Neural cell (in vitro differentiated cells): ENCODE measurements around the gene APBA2. TPM values are rescaled to one million over a fixed set of nuclear protein-coding genes. Genes with fewer than 3 reads are reported as not detected.

Experiments used
- H2AFZ ChIP-seq: fragments of 200-600, 300-800 bp; sonication (generic), shearing (Covaris generic); 2 replicates; pipeline ENCODE4 v1.6.0; 2014; ENCODE audit warnings: low read depth, mild to moderate bottlenecking, antibody characterized with exemption, low read length, moderate library complexity
- H3F3A ChIP-seq: fragments of 200-600 bp; shearing (Covaris generic); 2 replicates; pipeline ENCODE4 v1.6.1; 2016; ENCODE audit warnings: mild to moderate bottlenecking, moderate library complexity, mixed read lengths, antibody characterized with exemption, low read length; ENCODE audit not compliant: insufficient read depth, poor library complexity, severe bottlenecking
- H3K27ac ChIP-seq: fragments of 200-600, 300-800 bp; sonication (generic), shearing (Covaris generic); 2 replicates; pipeline ENCODE4 v1.5.1; 2014; ENCODE audit warnings: mild to moderate bottlenecking, low read length, moderate library complexity
- H3K27me3 ChIP-seq: fragments of 300-800, 200-600 bp; sonication (generic), shearing (Covaris generic); 2 replicates; pipeline ENCODE4 v1.6.0; 2014; ENCODE audit warnings: mild to moderate bottlenecking, low read depth, low read length, moderate library complexity; ENCODE audit not compliant: insufficient read depth
- H3K36me3 ChIP-seq: fragments of 300-800, 200-600 bp; sonication (generic), shearing (Covaris generic); 2 replicates; pipeline ENCODE4 v1.5.1; 2014; ENCODE audit warnings: mild to moderate bottlenecking, antibody characterized with exemption, low read length, moderate library complexity; ENCODE audit not compliant: insufficient read depth
- H3K4me2 ChIP-seq: fragments of 300-800, 200-600 bp; sonication (generic), shearing (Covaris generic); 2 replicates; pipeline ENCODE4 v1.6.0; 2014; ENCODE audit warnings: mild to moderate bottlenecking, low read length
- H3K4me3 ChIP-seq: fragments of 300-800, 200-600 bp; sonication (generic), shearing (Covaris generic); 2 replicates; pipeline ENCODE4 v1.5.1; 2014; ENCODE audit warnings: mild to moderate bottlenecking, low read length, moderate library complexity
- H3K79me2 ChIP-seq: fragments of 200-600 bp; shearing (Covaris generic); replicated peaks from 2 replicates; pipeline ENCODE4 v1.6.0; 2014; ENCODE audit warnings: mild to moderate bottlenecking, low read length, moderate library complexity; ENCODE audit not compliant: insufficient read depth
- H3K9ac ChIP-seq: fragments of 300-800, 200-600 bp; sonication (generic), shearing (Covaris generic); 2 replicates; pipeline ENCODE4 v1.6.1; 2016; ENCODE audit warnings: mild to moderate bottlenecking, low read length, mixed read lengths
- H3K9me2 ChIP-seq: fragments of 200-600 bp; shearing (Covaris generic); 2 replicates; pipeline ENCODE4 v1.6.1; 2016; ENCODE audit warnings: mild to moderate bottlenecking, low read length, mixed read lengths; ENCODE audit not compliant: insufficient read depth
- H3K9me3 ChIP-seq: fragments of 200-600, 300-800 bp; sonication (generic), shearing (Covaris generic); 2 replicates; pipeline ENCODE4 v1.6.1; 2016; ENCODE audit warnings: mild to moderate bottlenecking, mixed run types, low read length, moderate library complexity, mixed read lengths
- H4K20me1 ChIP-seq: fragments of 200-600 bp; shearing (Covaris generic); 2 replicates; pipeline ENCODE4 v1.6.1; 2016; ENCODE audit warnings: mild to moderate bottlenecking, mixed run types; ENCODE audit not compliant: insufficient read depth
- EP300 ChIP-seq: fragments of 450-650 bp; conservative IDR thresholded peaks from 2 replicates; pipeline ENCODE4 v1.6.1; 2014; ENCODE audit warnings: antibody characterized with exemption, mild to moderate bottlenecking, moderate library complexity; ENCODE audit not compliant: poor library complexity, severe bottlenecking
- EZH2 ChIP-seq: fragments of 200-600, 300-800 bp; shearing (Covaris generic), sonication (generic); IDR thresholded peaks from 2 replicates; pipeline ENCODE4 v1.6.1; 2014; ENCODE audit warnings: antibody characterized with exemption, low read length, borderline replicate concordance, mild to moderate bottlenecking; ENCODE audit not compliant: insufficient read depth, poor library complexity, severe bottlenecking
- MXI1 ChIP-seq: fragments of 450-650 bp; conservative IDR thresholded peaks from 2 replicates; pipeline ENCODE4 v1.6.1; 2014; ENCODE audit warnings: antibody characterized with exemption, mild to moderate bottlenecking; ENCODE audit not compliant: poor library complexity, severe bottlenecking
- POLR2AphosphoS5 ChIP-seq: IDR thresholded peaks from 2 replicates; pipeline ENCODE4 v1.6.1; 2012
- RAD21 ChIP-seq: fragments of 450-650 bp; conservative IDR thresholded peaks from 2 replicates; pipeline ENCODE4 v1.6.1; 2014; ENCODE audit warnings: antibody characterized with exemption, mild to moderate bottlenecking, moderate library complexity
- SMC3 ChIP-seq: fragments of 450-650 bp; conservative IDR thresholded peaks from 2 replicates; pipeline ENCODE4 v1.6.1; 2014; ENCODE audit warnings: antibody characterized with exemption, mild to moderate bottlenecking, moderate library complexity; ENCODE audit not compliant: poor library complexity
- TAF1 ChIP-seq: IDR thresholded peaks from 2 replicates; pipeline ENCODE4 v1.6.1; 2012; ENCODE audit warnings: low read depth
- polyA plus RNA-seq: library from polyadenylated mRNA; depleted of rRNA; stranded (reverse); fragments of >200 nt; gene quantifications from 2 replicates; pipeline ENCODE4 v1.2.3, GENCODE V29; 2014
- TF ChIP-seq, protein P1 (sequence below): fragments of 450-650 bp; IDR thresholded peaks from 2 replicates; pipeline ENCODE4 v1.5.1; 2014; ENCODE audit warnings: antibody characterized with exemption, mild to moderate bottlenecking, moderate library complexity; ENCODE audit not compliant: poor library complexity, severe bottlenecking
- TF ChIP-seq, protein P2 (sequence below): IDR thresholded peaks from 2 replicates; pipeline ENCODE4 v1.6.1; 2012; ENCODE audit warnings: borderline replicate concordance

The APBA2 gene
- polyA plus RNA-seq, 1 donor from 2014 or later: 134 TPM

DNA sequence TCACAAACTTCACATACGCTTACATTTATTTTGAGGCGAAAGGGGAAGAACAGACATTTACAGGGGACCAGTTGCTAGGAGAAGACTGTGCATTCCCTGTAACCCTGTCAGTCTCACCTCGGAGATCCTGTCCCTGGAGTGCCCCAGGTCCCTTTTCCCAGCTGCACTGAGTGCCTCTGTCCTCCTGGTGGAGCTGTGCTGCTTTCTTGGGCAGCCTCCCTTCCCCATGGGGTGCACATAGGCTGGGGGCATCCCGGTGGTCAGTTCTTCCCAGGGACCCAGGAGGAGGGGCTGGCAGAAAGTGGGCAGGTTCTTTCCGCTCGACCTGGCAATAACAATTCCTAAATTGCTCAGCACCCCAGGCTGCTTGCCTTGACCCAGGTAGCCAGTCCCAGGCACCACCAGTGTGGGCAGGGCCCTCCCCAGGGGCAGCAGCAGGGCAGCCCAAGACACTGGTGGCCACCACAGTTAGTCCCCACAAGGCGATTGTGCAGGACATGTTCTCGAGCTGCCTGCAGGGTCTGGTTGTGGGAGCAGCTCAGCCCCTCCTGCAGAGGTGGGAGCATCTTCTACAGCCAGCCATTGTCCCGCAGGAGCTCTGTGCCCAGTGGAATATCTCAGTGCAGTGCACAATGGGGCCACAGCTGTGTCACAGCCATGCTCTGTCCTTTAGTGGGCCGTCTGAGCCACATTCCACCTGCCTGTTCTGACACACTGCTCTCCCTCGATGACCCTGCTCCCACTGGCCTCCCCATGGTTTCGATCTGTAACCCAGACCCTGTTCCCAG is 36.3 kb downstream of the APBA2 start:
- Histone ChIP-seq H3K9me3 (no peaks in the 10 kb centered on the region), H2AFZ (no peak overlapping the region), H3K4me2 (no peak overlapping the region), H3K9me2 (no peaks in the 10 kb centered on the region), H3K36me3 (peaks cover 11% of the 10 kb centered on the region), H4K20me1 (no peaks in the 10 kb centered on the region), H3K79me2 (peaks cover 11% of the 10 kb centered on the region), H3K9ac (no peak overlapping the region), H3K27me3 (no peaks in the 10 kb centered on the region), H3K27ac (no peak overlapping the region), H3F3A (no peaks in the 10 kb centered on the region), H3K4me3 (no peak overlapping the region)
- no peak for TF ChIP-seq EZH2
- TF ChIP-seq, protein P1, sequence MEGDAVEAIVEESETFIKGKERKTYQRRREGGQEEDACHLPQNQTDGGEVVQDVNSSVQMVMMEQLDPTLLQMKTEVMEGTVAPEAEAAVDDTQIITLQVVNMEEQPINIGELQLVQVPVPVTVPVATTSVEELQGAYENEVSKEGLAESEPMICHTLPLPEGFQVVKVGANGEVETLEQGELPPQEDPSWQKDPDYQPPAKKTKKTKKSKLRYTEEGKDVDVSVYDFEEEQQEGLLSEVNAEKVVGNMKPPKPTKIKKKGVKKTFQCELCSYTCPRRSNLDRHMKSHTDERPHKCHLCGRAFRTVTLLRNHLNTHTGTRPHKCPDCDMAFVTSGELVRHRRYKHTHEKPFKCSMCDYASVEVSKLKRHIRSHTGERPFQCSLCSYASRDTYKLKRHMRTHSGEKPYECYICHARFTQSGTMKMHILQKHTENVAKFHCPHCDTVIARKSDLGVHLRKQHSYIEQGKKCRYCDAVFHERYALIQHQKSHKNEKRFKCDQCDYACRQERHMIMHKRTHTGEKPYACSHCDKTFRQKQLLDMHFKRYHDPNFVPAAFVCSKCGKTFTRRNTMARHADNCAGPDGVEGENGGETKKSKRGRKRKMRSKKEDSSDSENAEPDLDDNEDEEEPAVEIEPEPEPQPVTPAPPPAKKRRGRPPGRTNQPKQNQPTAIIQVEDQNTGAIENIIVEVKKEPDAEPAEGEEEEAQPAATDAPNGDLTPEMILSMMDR: no peak
- TF ChIP-seq EP300: no peak
- TF ChIP-seq TAF1: no peak

DNA sequence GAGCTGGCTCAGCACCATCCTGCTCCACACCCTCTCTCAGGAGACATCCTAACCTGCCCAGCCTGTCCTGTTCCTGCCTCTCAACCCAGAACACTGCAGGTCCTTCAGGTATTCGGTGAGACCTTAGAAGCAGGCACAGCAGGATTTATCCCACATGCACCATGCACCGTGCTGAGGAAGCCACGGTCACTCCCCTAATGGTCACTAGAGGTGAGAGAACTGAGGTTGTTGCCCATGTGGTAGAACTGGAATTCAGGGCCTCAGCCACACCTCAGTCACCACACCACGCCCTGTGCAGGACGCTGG is 36.9 kb downstream of the APBA2 start:
- Histone ChIP-seq H3K36me3 (peaks cover 11% of the 10 kb centered on the region), H3K27ac (no peak overlapping the region), H2AFZ (no peak overlapping the region), H3K4me3 (no peak overlapping the region), H3F3A (no peaks in the 10 kb centered on the region), H3K79me2 (peaks cover 10% of the 10 kb centered on the region), H4K20me1 (no peaks in the 10 kb centered on the region), H3K27me3 (no peaks in the 10 kb centered on the region), H3K9me2 (no peaks in the 10 kb centered on the region), H3K9ac (no peak overlapping the region), H3K4me2 (no peak overlapping the region), H3K9me3 (no peaks in the 10 kb centered on the region)
- TF ChIP-seq RAD21 (no peak), EZH2 (no peak), TAF1 (no peak), SMC3 (no peak), POLR2AphosphoS5 (no peak), EP300 (no peak), MXI1 (no peak)
- TF ChIP-seq, protein P2, sequence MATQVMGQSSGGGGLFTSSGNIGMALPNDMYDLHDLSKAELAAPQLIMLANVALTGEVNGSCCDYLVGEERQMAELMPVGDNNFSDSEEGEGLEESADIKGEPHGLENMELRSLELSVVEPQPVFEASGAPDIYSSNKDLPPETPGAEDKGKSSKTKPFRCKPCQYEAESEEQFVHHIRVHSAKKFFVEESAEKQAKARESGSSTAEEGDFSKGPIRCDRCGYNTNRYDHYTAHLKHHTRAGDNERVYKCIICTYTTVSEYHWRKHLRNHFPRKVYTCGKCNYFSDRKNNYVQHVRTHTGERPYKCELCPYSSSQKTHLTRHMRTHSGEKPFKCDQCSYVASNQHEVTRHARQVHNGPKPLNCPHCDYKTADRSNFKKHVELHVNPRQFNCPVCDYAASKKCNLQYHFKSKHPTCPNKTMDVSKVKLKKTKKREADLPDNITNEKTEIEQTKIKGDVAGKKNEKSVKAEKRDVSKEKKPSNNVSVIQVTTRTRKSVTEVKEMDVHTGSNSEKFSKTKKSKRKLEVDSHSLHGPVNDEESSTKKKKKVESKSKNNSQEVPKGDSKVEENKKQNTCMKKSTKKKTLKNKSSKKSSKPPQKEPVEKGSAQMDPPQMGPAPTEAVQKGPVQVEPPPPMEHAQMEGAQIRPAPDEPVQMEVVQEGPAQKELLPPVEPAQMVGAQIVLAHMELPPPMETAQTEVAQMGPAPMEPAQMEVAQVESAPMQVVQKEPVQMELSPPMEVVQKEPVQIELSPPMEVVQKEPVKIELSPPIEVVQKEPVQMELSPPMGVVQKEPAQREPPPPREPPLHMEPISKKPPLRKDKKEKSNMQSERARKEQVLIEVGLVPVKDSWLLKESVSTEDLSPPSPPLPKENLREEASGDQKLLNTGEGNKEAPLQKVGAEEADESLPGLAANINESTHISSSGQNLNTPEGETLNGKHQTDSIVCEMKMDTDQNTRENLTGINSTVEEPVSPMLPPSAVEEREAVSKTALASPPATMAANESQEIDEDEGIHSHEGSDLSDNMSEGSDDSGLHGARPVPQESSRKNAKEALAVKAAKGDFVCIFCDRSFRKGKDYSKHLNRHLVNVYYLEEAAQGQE: no peak
- TF ChIP-seq, protein P1: no peak
